ENCODE data around the gene PECR.

The PECR gene

DNA sequence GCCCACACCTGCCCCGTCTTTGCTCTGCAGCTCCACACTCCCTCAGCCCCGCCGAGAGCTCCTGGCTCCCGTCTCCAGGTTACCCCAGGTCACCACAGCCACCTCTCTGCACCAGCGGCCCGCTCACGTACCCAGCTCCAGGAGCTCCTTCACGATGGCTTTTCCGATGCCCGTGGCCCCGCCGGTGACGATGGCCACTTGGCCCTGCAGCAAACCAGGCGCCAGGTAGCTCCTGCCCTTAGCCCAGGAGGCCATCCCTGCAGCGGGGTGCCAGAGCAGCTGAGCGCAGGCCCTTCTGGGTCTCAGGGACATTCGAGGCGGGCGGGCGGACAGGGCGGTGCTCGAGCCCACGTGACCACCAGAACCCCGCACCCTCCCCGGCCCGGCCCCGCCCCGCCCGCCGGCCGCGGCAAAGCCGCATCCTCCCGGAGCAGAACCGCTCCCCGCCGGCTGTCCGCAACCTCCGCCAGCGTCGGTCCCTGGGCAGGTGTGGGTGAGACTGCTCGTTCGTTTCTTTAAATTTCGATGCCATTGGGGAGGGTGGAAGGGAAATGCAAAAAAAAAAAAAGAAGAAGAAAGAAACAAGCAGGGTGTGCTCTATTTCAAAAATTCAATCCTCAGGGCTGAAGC is at the start of gene PECR, which contains the start of gene TMEM169:
TSS of gene PECR (minus strand) at position 323 of the 630 bp plus-strand sequence. CDS start at position 255, 68 bp downstream.
TSS of gene TMEM169 (plus strand) at position 433 of the 630 bp plus-strand sequence. CDS start 14,045 bp downstream, outside the sequence.
- DNase-seq: peak; percentile 38

DNA sequence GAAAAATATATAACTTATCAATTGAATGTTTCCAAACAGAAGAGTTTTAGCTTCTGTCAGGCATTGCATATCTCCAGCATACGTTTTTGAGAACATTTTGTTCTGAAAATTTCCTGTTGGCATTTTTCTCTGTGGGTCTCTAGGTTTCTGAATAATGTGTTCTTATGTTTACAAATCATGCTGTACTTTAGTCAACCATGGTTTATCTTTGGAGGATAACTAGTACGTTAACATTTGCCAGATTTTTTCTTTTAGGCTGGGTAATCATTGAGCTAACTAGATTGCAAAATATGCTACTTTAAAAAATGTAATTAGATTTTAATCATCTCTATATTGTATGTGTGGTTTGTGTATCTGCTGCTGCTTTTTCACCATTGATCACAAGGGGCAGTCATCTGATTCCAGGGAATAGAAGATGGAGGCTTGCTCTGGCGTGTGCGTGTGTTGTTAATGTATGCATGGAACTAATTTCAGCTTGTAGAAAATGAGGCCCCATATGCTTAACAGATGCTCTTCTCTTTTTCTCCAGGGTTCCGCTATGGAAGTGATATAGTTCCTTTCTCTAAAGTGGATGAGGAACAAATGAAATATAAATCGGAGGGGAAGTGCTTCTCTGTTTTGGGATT is 48.9 kb upstream of the PECR start:
- DNase-seq: no peak

DNA sequence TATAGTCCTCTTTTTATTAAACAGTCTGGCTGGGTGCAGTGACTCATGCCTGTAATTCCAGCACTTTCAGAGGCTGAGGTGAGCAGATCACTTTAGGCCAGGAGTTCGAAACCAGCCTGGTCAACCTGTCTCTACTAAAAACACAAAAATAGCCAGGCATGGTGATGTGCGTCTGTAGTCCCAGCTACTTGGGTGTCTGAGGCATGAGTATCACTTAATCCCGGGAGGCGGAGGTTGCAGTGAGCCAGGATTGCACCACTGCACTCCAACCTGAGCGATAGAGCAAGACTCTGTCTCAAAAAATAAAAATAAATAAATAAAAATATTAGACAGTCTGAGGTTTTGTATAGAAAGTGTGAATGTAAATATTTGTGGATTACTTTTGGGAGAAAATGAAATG is 45.3 kb upstream of the PECR start:
- DNase-seq: no peak

DNA sequence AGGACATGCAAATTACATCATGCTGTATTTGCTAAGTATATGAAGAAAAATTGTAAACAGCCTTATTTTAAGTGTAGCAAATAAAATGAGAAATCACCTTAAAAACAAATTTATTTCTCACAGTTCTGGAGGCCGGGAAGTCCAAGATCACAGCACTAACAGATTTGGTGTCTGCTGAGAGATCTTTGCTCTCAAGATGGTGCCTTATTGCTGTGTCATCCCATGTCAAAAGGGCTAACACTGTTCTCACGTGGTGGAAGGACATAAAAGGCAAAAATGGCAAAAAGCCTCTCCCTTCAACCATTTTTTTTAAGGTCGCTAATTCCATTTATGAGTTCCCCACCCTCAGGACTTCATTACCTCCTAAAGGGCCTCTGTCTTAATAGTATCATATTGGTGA is 39.6 kb upstream of the PECR start:
- DNase-seq: no peak

DNA sequence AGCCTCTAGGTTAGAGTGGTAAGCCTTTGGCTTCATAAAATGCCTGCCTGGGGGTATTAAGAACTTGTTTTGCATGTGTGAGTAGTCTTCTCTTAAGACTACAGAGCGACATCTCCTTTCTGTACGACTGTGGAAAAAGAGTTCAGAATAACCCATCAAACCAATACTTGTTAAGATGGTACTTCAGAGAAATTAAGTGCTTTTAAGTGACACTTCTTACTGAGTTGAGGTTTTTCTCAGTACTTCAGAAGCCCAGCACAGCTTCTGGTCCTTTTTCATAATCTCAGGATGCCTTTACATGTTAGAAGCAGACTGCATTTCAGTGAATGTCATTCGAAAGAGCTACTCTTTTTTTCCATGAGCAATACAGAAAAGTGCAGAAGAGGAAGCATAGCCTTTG is 38.4 kb upstream of the PECR start:
- DNase-seq: no peak

DNA sequence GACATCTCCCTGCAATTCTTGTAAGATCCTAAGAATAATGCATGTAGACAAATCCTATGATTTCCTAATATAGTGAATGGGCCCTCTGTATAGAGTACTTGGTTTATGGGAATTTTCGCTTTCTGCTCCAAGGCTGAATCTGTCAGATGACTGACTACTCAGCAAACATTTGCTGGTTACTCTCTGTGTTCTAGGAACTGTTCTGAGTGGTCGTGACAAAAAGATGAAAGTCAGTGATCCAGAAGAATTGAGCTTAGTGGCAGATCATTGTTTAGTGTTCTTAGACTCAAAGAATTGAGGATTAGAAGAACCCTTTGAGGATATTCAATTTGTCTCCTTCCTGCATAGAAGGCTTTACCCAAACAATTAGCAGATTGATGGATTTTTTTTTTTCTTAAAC is 37.5 kb upstream of the PECR start:
- DNase-seq: no peak

DNA sequence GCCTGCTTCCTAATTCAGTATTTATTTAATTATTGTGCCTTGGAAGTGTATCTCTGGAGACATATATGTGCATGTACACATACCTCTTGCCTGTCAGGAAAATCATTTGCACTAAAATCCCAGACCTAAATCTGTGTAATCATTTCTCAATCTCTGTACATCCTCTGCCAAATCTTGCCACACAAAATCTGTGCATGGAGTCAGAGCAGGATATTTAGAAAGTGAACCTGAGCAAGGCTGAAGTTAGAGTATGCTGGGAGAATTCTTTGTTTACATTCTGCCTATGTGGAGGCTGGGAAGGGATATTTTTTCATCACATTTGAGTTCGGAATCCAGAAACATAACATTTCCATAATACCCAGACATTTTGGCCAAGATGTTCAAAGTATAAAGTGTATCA is 36.9 kb upstream of the PECR start:
- no peak for DNase-seq

DNA sequence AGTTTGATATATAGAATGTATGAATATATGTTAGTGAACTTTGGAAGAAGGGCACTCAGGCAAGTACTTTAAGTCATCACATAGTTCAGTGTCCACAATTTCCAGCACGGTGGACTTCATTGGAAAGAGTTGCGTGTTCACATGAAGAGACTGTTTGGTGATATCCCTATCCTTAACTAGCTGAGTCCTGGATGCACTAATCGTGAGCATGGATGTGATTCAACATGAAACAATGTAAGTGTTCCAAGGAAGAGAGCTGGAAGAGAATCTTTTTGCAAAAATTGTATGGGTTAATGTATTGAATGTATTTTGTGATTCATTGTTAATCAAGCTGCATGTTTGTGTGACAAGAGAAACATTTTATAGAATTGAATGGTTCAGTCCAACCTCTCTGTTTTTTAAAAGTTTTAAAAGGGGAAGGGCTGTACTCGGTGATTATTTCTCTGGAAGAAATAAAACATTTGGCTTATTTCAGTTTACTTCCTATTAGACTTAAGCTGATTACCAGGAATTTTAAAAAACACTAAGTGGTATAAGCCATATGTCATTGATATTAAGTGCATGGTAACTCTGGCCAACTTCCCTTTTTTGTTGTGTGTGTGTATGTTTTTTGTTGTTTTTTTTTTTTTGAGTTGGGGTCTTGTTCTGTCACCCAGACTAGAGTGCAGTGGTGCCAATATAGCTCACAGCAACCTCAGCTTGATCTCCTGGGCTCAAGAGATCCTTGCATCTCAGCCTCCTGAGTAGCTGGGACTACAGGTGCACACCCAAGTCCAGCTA is 36.1 kb upstream of the PECR start:
- no peak for DNase-seq

DNA sequence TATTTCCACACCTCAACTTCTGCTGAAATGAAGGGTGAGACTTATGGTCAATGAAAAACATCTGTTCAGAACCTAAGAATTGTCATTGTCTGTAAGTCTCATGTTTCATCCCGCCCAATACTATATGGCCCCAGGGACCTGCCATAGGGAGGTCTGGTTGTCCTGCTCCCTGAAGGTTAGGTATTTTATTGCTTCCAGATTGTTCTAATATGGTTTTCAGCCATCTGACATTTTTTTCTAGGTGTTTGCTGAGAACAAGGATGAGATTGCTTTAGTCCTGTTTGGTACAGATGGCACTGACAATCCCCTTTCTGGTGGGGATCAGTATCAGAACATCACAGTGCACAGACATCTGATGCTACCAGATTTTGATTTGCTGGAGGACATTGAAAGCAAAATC is 34.8 kb upstream of the PECR start:
- no peak for DNase-seq

DNA sequence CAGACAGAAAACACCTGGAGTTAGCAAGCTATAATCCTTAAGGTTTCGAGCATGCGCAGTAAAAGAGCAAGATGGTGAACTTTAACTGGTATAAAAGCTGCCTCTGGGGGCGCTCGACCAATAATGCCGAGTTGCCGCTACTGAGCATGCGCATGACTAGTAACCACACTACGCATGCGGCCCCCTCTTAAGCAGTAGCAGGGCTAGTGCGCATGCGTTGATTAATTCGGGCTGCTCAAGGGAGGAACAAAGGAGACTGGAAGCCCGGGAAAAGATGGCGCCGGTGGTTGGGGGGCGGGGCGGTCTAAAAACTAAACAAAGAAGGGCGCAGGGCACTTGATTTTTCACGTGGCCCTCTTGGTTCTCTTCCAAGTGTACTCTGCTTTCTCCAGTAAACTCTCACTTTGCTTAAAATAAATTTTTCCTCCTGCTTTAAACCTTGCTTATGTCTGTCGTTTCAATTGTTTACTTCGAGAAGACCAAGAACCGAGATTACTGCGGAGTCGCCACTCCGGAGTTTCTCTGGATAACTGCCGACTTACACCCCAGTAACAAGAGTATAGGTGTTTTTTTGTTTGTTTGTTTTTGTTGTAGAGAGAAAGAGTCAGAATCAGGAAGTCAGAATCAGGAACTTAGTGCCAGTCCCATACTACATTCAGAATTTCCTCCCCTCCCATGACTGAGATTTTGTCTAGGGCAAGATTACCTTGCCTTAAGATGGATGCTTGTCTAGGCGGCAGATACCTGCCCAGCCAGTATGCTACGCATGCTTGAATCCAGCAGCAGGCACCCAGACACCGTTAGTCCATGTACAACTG is 33.3 kb upstream of the PECR start:
- DNase-seq: peak; percentile 99

DNA sequence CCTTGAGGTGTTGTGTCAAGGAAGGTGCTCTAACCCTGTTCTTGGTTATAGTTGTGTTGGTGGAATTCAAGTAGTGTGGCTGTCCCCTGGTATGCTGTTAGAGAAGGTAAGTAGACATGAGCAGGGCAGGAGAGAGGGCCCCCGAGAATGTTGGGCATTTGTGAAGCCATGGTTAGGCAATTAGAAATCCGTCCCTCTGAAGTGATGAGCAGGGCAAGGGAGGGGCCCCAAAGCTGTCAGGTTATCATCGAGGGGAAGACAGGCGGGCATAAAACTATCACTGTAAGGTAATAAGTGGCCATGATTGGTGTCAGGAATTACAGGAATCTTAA is 32.7 kb upstream of the PECR start:
- DNase-seq: no peak

DNA sequence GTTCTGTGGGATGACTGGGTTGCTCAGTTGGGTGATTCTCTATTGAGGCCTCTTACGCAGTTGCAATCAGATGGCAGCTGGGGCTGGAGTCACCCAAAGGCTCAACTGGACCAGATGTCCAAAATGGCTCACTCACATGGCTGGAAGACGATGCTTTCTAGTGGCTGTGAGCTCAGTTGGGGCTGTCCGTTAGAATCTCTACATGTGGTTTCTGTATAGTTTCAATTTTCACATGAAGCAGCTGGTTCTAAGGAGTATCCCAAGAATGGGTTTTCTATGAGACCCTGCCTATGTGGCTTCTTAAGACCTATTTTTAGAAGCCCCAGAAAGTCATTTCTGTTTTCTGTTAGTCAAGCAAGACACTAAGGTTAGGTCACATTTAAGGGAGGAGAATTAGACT is 32.0 kb upstream of the PECR start:
- no peak for DNase-seq

DNA sequence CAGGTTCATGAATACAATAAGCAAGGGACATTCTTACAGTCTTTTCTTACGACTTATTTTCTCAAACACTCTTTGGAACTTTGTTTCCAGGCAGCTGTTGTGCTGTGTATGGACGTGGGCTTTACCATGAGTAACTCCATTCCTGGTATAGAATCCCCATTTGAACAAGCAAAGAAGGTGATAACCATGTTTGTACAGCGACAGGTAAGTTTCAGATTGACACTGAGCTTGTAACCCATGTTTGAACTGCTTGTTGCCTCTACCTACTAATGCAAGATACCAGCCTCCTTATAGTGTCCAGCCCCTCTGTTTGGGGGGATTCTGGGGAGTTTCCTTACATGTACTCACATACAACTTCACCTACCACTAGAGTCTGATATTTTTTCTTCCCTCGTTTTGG is 31.3 kb upstream of the PECR start:
- no peak for DNase-seq

DNA sequence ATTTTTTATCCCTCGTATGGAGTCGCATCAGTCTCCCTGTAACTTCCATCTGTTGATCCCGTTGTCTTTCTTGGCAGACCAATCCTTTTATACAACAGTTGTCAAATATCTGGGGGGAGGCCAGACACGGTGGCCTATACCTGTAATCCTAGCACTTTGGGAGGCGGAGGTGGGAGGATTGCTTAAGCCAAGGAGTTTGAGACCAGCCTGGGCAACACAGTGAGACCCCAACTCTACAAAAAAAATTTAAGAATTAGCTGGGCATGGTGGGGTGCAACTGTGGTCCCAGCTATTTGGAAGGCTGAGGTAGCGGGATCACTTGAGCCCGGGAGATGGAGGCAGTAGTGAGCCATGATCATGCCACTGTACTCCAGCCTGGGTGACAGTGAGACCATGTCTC is 29.5 kb upstream of the PECR start:
- DNase-seq: no peak

DNA sequence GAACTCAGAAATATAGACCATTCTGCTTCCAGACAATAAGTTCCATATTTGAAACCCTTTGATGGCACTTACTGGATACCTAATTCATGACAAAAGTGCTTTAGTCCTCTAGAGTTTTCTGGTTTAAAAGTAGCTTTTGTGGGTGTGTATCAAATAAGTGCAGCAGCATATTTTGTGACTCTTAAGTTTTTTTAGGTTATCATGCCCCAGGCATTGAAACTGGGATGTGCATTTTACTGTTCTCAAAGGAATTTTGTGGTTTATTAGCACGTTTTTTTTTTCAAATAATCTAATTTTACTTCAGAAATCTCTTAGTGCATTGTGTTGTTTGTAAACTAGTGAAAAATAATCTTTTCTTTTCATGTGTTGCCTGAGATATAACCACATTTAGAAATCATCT is 29.0 kb upstream of the PECR start:
- DNase-seq: no peak

DNA sequence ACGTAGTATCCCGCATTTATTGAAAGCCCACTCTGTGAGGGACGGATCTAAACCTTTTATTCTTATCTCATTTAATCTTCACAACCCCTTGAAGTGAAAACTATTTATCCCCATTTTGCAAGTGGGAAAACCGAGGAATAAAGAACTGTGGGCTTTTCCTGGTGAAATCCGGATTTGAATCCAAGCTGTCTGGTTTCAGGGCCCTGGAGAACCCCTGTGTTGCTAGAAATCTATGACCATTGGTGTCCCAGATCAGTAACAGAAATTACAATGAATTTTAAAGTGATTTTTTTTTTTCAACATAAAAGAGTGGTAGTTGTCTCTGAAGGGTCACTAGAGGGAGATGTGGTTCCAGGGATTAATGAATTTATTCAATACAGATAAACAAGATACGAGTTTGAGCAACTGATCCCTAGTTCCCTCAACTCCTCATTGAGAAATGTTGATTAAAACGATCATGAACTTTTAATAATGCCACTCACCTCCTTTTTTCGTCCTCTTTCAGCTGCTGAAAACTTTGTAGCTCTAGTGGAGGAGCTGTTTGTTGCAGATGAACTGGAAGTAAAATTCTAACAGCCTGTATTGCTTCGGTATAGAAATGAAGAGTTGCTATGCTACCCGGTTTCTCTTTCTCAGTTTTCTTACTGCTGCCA is 28.5 kb upstream of the PECR start:
- DNase-seq: peak; percentile 34

DNA sequence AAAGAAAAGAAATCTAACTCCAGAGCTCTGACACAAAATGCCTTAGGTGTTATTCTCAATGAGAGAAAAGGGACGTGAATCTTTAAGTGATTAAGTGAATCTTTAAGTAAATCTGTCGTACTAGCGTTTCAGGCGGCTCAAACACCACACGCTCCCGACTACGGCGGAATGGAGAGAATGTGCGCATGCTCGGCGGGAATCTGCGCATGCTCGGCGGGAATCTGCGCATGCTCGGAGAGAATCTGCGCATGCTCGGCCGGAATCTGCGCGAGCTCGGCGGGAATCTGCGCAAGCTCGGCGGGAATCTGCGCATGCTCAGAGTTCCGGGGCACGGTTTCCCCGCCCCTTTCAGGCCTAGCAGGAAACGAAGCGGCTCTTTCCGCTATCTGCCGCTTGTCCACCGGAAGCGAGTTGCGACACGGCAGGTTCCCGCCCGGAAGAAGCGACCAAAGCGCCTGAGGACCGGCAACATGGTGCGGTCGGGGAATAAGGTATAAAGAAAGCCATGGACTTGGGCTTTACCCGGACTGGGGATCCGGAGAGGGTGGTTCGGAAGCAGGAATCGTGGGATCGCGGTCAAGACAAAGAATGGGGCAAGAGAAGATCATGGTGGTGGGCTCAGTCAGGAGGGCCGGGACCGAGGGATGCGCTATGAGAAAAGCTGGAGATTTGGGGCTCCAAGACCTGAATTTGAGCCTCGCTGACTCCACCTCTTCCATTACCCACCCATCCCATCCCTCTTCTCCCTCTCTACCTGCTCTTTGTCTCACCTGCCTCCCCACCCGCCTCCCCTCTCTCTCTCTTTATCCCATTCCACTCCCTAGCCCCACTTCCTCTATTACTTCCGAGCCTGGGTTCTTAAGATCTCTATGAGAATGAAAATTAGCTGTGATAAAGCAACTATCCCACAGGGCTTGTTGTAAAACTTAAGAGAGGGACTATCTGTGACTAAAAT is 27.6 kb upstream of the PECR start, which contains the start of gene XRCC5:
TSS of gene XRCC5 (plus strand) at position 382 of the 955 bp plus-strand sequence. CDS start at position 471, 89 bp downstream.
- DNase-seq: peak; percentile 96

DNA sequence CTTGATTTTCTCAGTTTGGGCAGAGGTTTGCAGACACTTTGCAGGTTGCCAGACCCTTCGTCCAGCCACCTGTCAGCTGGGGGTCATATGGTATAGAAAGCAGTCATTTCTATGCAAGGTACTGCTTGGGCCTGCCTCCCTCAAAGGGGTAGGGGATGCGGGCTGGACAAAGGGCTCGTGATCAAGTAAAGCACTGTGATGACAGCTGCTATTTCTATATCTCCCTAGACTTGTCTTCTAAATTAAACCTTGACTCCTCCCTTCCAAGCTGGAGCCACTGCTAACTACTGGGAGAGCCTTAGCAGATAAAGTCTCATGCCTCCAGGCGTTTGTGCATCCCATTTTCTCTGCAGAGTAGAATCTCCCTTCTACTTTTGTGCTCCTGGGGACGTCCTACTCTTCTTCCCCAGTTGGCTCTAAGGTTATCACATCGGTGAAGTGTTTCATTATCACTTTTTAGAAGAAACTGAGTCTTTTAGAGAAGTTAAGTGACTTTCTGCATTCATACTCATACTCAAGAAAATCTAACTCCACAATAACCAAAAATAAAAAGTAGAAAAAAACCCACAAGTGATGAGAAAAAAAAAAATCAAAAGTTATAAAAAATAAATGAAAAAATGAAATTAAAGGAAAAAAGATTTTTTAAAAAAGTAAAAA is 26.8 kb upstream of the PECR start:
- DNase-seq: no peak

DNA sequence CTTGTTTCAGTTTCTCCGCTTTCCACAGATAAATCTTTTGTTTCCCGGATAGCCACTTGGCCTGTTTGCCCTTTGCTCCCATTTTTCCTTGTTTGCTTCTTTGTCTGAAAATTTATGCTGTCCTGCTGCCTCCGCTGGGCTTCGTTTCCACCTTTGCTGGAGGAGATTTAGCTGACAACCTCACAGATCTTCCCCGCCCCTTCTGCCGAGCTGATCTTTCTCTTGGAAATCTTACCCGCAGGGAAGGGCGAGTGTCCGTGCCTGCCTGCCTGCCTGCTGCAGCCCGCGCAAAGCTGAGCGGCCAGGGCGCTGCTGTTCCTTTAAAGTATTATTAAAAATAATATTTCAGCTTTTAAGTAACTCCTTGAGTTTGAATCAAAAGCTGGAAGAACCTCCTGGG is 26.2 kb upstream of the PECR start:
- no peak for DNase-seq

DNA sequence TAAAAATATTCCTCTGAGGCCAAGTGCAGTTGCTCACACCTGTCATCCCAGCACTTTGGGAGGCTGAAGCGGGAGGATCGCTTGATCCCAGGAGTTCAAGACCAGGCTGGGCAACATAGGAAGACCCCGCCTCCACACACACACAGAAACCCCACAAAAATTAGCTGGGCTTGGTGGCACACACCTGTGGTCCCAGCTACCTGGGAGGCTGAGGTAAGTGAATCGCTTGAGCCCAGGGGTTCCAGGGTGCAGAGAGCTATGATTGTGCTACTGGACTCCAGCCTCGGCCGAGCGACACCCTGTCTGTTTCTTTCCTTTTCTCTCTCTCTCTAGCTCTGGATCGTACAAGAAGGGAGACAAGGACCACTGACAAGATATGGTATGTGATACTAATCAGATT is 25.7 kb upstream of the PECR start:
- DNase-seq: no peak

DNA sequence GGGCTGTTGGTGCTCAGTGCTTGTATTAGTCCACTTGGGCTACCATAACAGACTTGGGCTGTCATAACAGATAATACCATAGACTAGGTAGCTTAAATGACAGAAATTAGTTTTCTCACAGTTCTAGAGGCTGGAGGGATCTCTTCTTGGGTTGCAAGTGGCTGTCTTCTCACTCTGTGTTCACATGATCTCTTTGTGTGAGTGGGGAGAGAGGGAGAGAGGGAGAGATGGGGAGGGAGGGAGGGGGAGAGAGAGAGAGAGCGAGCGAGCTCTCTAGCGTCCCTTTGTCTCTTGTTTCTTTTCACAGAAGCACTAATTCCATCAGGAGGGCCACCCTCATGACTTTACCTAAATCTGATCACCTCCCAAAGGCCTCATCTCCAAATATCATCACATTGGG is 23.1 kb upstream of the PECR start:
- DNase-seq: no peak

All from NCI-H1694 (cell line).